AG09309 (cell line): Measurements from ENCODE around the gene MIEN1.

Experiments used
- DNase-seq: peaks from one replicate; pipeline ENCODE4 v3.0.0-alpha.2; 2010; ENCODE audit warnings: low read depth
- H3K4me3 ChIP-seq: 2 replicates; pipeline ENCODE4 v1.5.1; 2011; ENCODE audit warnings: mild to moderate bottlenecking, low read depth, low read length, moderate library complexity; ENCODE audit not compliant: control insufficient read depth
- TF ChIP-seq, protein P1 (sequence below): IDR thresholded peaks from 2 replicates; pipeline ENCODE4 v1.5.1; 2011; ENCODE audit warnings: mild to moderate bottlenecking, low read depth, low read length, inconsistent platforms; ENCODE audit not compliant: insufficient read depth, control insufficient read depth; ENCODE audit errors: missing control alignments

Gene MIEN1

GRCh38 chr17:39755554-39756379 lies 25.4 kb upstream of the MIEN1 start:
- TF ChIP-seq, protein P1, sequence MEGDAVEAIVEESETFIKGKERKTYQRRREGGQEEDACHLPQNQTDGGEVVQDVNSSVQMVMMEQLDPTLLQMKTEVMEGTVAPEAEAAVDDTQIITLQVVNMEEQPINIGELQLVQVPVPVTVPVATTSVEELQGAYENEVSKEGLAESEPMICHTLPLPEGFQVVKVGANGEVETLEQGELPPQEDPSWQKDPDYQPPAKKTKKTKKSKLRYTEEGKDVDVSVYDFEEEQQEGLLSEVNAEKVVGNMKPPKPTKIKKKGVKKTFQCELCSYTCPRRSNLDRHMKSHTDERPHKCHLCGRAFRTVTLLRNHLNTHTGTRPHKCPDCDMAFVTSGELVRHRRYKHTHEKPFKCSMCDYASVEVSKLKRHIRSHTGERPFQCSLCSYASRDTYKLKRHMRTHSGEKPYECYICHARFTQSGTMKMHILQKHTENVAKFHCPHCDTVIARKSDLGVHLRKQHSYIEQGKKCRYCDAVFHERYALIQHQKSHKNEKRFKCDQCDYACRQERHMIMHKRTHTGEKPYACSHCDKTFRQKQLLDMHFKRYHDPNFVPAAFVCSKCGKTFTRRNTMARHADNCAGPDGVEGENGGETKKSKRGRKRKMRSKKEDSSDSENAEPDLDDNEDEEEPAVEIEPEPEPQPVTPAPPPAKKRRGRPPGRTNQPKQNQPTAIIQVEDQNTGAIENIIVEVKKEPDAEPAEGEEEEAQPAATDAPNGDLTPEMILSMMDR: no peak
- DNase-seq: no peak
- no peak overlapping the region for H3K4me3 ChIP-seq

- TF ChIP-seq, protein P1: no peak
- no peak for DNase-seq
These were observed 24.7 kb upstream of the MIEN1 start for GRCh38 chr17:39754958-39755553.

GRCh38 chr17:39754161-39754957 lies 24.0 kb upstream of the MIEN1 start:
- TF ChIP-seq, protein P1: peak; percentile 67
- peak overlapping the region; percentile 70 for H3K4me3 ChIP-seq
- DNase-seq: peak; percentile 42

More at GRCh38 chr17:39754958-39755553, 24.7 kb upstream of the MIEN1 start:
- peak overlapping the region; percentile 70 for H3K4me3 ChIP-seq

DNA sequence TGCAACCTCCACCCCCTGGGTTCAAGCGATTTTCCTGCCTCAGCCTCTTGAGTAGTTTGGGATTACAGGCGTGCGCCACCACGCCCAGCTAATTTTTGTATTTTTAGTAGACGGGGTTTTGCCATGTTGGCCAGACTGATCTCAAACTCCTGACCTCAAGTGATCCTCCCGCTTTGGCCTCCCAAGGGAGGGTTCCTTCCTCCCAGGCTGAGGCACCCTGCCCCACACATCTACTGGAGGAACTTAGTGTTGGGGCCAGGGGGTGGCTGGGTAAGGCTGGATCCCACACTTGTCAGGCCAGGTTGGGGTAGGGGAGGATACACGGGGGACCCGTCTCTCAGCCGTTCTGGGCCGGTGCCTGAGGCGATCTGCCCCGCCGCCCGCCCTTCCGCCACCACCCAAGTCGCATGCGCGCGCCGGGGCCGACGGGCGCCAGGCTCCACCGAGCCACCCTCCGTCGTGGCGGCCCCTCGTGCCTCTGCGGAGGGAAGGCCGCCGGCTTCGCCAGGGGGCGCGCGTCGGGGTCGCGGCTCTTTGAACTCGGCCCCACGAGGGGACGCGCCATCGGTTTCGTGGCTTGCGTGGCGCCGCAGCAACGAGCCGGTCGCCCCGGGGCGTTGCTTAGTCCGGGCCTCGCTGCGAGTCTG lies 23.3 kb upstream of the MIEN1 start:
- no peak for DNase-seq
- peak overlapping the region; percentile 70 for H3K4me3 ChIP-seq
- TF ChIP-seq, protein P1: no peak

DNA sequence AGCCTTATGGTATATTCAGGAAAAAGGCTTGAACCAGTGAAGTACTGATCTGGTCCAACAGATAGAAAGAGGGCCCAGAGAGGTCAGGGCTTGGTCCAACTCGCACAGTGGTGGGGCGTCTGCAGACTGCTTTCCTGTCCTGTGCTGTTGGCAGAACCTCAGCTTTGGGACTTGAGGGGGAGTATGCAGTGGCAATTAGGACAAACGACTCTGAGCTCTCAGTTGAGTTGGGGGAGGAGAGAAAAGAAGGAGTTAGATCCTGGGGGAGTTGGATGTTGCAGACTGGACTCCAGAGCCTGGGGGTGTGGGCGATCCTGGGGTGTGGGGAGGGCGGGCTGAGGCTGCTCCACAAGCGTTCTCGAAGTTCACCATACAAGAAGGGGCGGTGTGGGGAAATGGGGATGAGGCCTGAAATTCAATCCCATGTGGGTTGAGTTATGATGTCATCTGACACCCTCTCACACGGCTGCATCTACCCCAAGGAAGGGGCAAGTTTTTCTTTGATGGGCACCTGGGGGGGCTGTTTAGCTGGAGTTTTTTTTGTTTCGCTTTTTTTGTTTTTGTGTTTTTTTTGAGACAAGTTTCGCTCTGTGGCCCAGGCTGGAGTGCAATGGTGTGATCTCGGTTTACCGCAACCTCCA lies 22.0 kb upstream of the MIEN1 start:
- TF ChIP-seq, protein P1: no peak
- no peak overlapping the region for H3K4me3 ChIP-seq
- DNase-seq: no peak

DNA sequence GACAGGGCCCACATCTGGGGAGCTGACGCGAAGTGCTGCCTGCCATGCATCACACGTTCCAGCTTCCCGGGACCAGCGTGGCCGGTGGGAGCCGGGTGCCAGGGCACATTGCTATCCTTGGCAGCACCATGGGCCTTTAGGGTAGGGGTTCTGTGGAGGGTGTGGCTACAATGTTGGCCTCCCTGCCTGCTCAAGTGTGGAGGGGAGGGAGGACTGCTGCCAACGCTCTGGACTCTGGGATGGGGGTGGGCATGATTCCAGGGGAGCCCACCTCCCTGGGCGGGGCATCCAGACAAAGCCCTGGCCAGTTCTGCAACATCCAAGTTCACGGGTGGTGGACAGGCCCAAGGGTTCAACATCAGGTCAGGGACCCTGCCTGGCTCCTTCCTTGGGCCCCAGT lies 21.3 kb upstream of the MIEN1 start:
- no peak for DNase-seq
- TF ChIP-seq, protein P1: no peak
- H3K4me3 ChIP-seq: no peak overlapping the region
